Smooth muscle cell (in vitro differentiated cells): ENCODE measurements around the gene NFE2L2. TPM values are rescaled to one million over a fixed set of nuclear protein-coding genes. Genes with fewer than 3 reads are reported as not detected.
"Not testable (repeated sequence)": the region's sequence is repeated elsewhere in the genome, so short reads cannot be mapped to it uniquely, and the experiment has no call there.

Experiments
- DNase-seq: peaks from one replicate; lab custom pipeline; 2025; ENCODE audit not compliant: unreplicated experiment; lab: John Stamatoyannopoulos, UW
- H2AFZ ChIP-seq: fragments of 200-600 bp; sonication (generic); 2 replicates; pipeline ENCODE4 v1.6.0; 2016; ENCODE audit warnings: antibody characterized with exemption, low read depth, mild to moderate bottlenecking
- H3F3A ChIP-seq: fragments of 200-600 bp; sonication (generic); 2 replicates; pipeline ENCODE4 v1.6.0; 2017; ENCODE audit warnings: antibody characterized with exemption, low read depth
- H3K27ac ChIP-seq: fragments of 200-600 bp; sonication (generic); 2 replicates; pipeline ENCODE4 v1.5.1; 2016; ENCODE audit warnings: low read depth, mild to moderate bottlenecking
- H3K27me3 ChIP-seq: fragments of 200-600 bp; sonication (generic); 2 replicates; pipeline ENCODE4 v1.6.1; 2016; ENCODE audit warnings: low read depth, mild to moderate bottlenecking
- H3K36me3 ChIP-seq: fragments of 200-600 bp; sonication (generic); 2 replicates; pipeline ENCODE4 v1.5.1; 2016; ENCODE audit warnings: low read depth
- H3K4me1 ChIP-seq: fragments of 200-600 bp; sonication (generic); 2 replicates; pipeline ENCODE4 v1.5.1; 2016; ENCODE audit warnings: low read depth
- H3K4me2 ChIP-seq: fragments of 200-600 bp; sonication (generic); 2 replicates; pipeline ENCODE4 v1.6.0; 2016; ENCODE audit warnings: mild to moderate bottlenecking
- H3K4me3 ChIP-seq: fragments of 200-600 bp; sonication (generic); 2 replicates; pipeline ENCODE4 v1.5.1; 2016; ENCODE audit warnings: mild to moderate bottlenecking
- H3K79me2 ChIP-seq: fragments of 200-600 bp; sonication (generic); 2 replicates; pipeline ENCODE4 v1.6.0; 2016; ENCODE audit warnings: low read depth, mild to moderate bottlenecking
- H3K9ac ChIP-seq: fragments of 200-600 bp; sonication (generic); 2 replicates; pipeline ENCODE4 v1.6.0; 2016; ENCODE audit warnings: low read depth
- H3K9me3 ChIP-seq: fragments of 200-600 bp; sonication (generic); replicated peaks from 2 replicates; pipeline ENCODE4 v1.5.1; 2016; ENCODE audit warnings: low read depth
- H4K20me1 ChIP-seq: fragments of 200-600 bp; sonication (generic); 2 replicates; pipeline ENCODE4 v1.6.0; 2016; ENCODE audit warnings: low read depth
- CTCF ChIP-seq: fragments of 200-600 bp; sonication (generic); IDR thresholded peaks from 2 replicates; pipeline ENCODE4 v1.5.1; 2017; ENCODE audit warnings: borderline replicate concordance, mild to moderate bottlenecking, antibody characterized with exemption; ENCODE audit not compliant: insufficient read depth, poor library complexity, severe bottlenecking
- WGBS: methylation state at CpG from one replicate; pipeline ENCODE4 v1.1.7; 2016; ENCODE audit warnings: low lambda C conversion rate; 5-methylcytosine and 5-hydroxymethylcytosine counted together
- polyA plus RNA-seq: library from polyadenylated mRNA; unstranded; fragments of >200 nt; fragmentation: Nextera tagmentation; extraction: Ambion mirVana; gene quantifications from 2 replicates; pipeline ENCODE4 v1.2.1, GENCODE V29; 2016
- total RNA-seq: library from RNA; depleted of rRNA; stranded (reverse); fragments of >200 nt; gene quantifications from 2 replicates; pipeline ENCODE4 v1.2.3, GENCODE V29; 2014

NFE2L2 gene
- total and polyA plus RNA-seq, 2 experiments from 2014 or later = 64.4 to 118 TPM

GRCh38 chr2:177268187-177268871 is 3.8 kb upstream of the NFE2L2 start:
- WGBS = 94% methylated on average over 8 of the region's 8 CpGs
- Histone ChIP-seq H3K4me3 (no peak overlapping the region), H3K9me3 (no peaks in the 10 kb centered on the region)

GRCh38 chr2:177266955-177267354 is 2.4 kb upstream of the NFE2L2 start:
- not testable (repeated sequence) for H3K9me3 ChIP-seq, H3K4me3 ChIP-seq, H2AFZ ChIP-seq, H3K27me3 ChIP-seq, H3K27ac ChIP-seq, H3K9ac ChIP-seq, H3K4me2 ChIP-seq, H3K36me3 ChIP-seq, DNase-seq
- WGBS = 95% methylated on average over 8 of the region's 8 CpGs
- peaks cover 12% of the 10 kb centered on the region for H4K20me1 ChIP-seq
- H3K4me1 ChIP-seq = peaks cover 20% of the 10 kb centered on the region
- peaks cover 13% of the 10 kb centered on the region for H3F3A ChIP-seq
- peaks cover 14% of the 10 kb centered on the region for H3K79me2 ChIP-seq

More at GRCh38 chr2:177268187-177268871, 3.8 kb upstream of the NFE2L2 start:
- DNase-seq = no peak
- H3K27me3 ChIP-seq = no peaks in the 10 kb centered on the region
- H3K4me2 ChIP-seq = no peak overlapping the region
- peaks cover 13% of the 10 kb centered on the region for H3F3A ChIP-seq
- H3K27ac ChIP-seq = no peak overlapping the region
- no peaks in the 10 kb centered on the region for H3K36me3 ChIP-seq
- H3K79me2 ChIP-seq = no peaks in the 10 kb centered on the region
- H3K9ac ChIP-seq = no peak overlapping the region
- H4K20me1 ChIP-seq = no peaks in the 10 kb centered on the region
- no peak overlapping the region for H2AFZ ChIP-seq
- H3K4me1 ChIP-seq = peaks cover 13% of the 10 kb centered on the region
- TF ChIP-seq CTCF = no peak

- H3K4me3 ChIP-seq = peak overlapping the region; percentile 91
- no peak for DNase-seq
- 45% methylated on average over 4 of the region's 4 CpGs for WGBS
- H3K36me3 ChIP-seq = no peaks in the 10 kb centered on the region
- peaks cover 29% of the 10 kb centered on the region for H3K4me1 ChIP-seq
- peaks cover 13% of the 10 kb centered on the region for H3F3A ChIP-seq
- peak overlapping the region; percentile 43 for H2AFZ ChIP-seq
- no peaks in the 10 kb centered on the region for H3K27me3 ChIP-seq
- TF ChIP-seq CTCF = no peak
- no peaks in the 10 kb centered on the region for H3K9me3 ChIP-seq
- H3K9ac ChIP-seq = peak overlapping the region; percentile 99
- peak overlapping the region; percentile 99 for H3K27ac ChIP-seq
- H4K20me1 ChIP-seq = peaks cover 21% of the 10 kb centered on the region
- H3K79me2 ChIP-seq = peaks cover 22% of the 10 kb centered on the region
- peak overlapping the region; percentile 95 for H3K4me2 ChIP-seq
Measured at GRCh38 chr2:177265824-177266817, 1.6 kb upstream of the NFE2L2 start.

- Histone ChIP-seq H3K4me3 (peak overlapping the region; percentile 91), H3K9ac (peak overlapping the region; percentile 99), H3K4me1 (peaks cover 30% of the 10 kb centered on the region), H3K4me2 (peak overlapping the region; percentile 95), H3K79me2 (peaks cover 41% of the 10 kb centered on the region), H3K27ac (peak overlapping the region; percentile 99), H3K9me3 (no peaks in the 10 kb centered on the region), H2AFZ (no peak overlapping the region), H4K20me1 (peaks cover 39% of the 10 kb centered on the region), H3F3A (peaks cover 13% of the 10 kb centered on the region), H3K27me3 (no peaks in the 10 kb centered on the region), H3K36me3 (no peaks in the 10 kb centered on the region)
- 2% methylated on average over 25 of the region's 61 CpGs for WGBS
- no peak for TF ChIP-seq CTCF
- no peak for DNase-seq
Measured at GRCh38 chr2:177264209-177264692, 276 bp downstream of the NFE2L2 start.
